Inflammatory macrophage (primary cell): Measurements from ENCODE around the gene FBXL12.
A peak's percentile ranks its signal among the peaks of the same experiment; 100 is the strongest.
"Not testable (repeated sequence)": the region's sequence is repeated elsewhere in the genome, so short reads cannot be mapped to it uniquely, and the experiment has no call there.

ENCODE experiments used
- DNase-seq, 2 donors: peaks; one replicate each; pipeline ENCODE4 v3.0.0-alpha.2; 2020 to 2022
- total RNA-seq, 18 experiments: gene quantifications; one replicate each; lab custom pipeline; 2026; ENCODE audit warnings: mixed read lengths in 6 of 18, inconsistent platforms in 2 of 18; lab: John Stamatoyannopoulos, UW

The FBXL12 gene
- total RNA-seq, result 11.5 to 32.3 (median 15.9) reads per million in 18 experiments

GRCh38 chr19:9818734-9819595 is at the start of gene FBXL12:
FBXL12 (minus strand) TSS chr19:9819079; CDS start chr19:9818813, 266 bp downstream.
- peak; percentile 100 for DNase-seq

GRCh38 chr19:9865732-9866501 is 47.0 kb upstream of the FBXL12 start:
- DNase-seq, result no peak

GRCh38 chr19:9863759-9864158 is 44.9 kb upstream of the FBXL12 start:
- DNase-seq, result no peak

- no peak for DNase-seq
Measured at GRCh38 chr19:9862938-9863337, 44.1 kb upstream of the FBXL12 start.

GRCh38 chr19:9861503-9861902 is 42.6 kb upstream of the FBXL12 start:
- no peak for DNase-seq

- no peak for DNase-seq
Measured at GRCh38 chr19:9860407-9860806, 41.5 kb upstream of the FBXL12 start.

GRCh38 chr19:9858766-9859165 is 39.9 kb upstream of the FBXL12 start:
- no peak for DNase-seq

- peak in 1 of 2 donors; percentile 25 for DNase-seq
Measured at GRCh38 chr19:9857920-9858746, 39.3 kb upstream of the FBXL12 start.

GRCh38 chr19:9857076-9857721 is 38.3 kb upstream of the FBXL12 start:
- no peak for DNase-seq

GRCh38 chr19:9856609-9857008 is 37.7 kb upstream of the FBXL12 start:
- no peak for DNase-seq

- no peak for DNase-seq
Measured at GRCh38 chr19:9854282-9854846, 35.5 kb upstream of the FBXL12 start.

- no peak for DNase-seq
Measured at GRCh38 chr19:9850235-9850959, 31.5 kb upstream of the FBXL12 start.

GRCh38 chr19:9849791-9850190 is 30.9 kb upstream of the FBXL12 start:
- DNase-seq, result no peak

- DNase-seq, result no peak
Measured at GRCh38 chr19:9848762-9849161, 29.9 kb upstream of the FBXL12 start.

GRCh38 chr19:9848060-9848459 is 29.2 kb upstream of the FBXL12 start:
- DNase-seq, result no peak

- peak in 1 of 2 donors; percentile 8 for DNase-seq
Measured at GRCh38 chr19:9847087-9847671, 28.3 kb upstream of the FBXL12 start.

- not testable (repeated sequence) for DNase-seq
Measured at GRCh38 chr19:9843626-9844273, 24.9 kb upstream of the FBXL12 start.

GRCh38 chr19:9842834-9843625 is 24.2 kb upstream of the FBXL12 start:
- DNase-seq, result no peak

- no peak for DNase-seq
Measured at GRCh38 chr19:9839415-9839814, 20.5 kb upstream of the FBXL12 start.
